GM19438 (cell line): ENCODE results near the gene LRRC8C.
"Not testable (repeated sequence)": the region's sequence is repeated elsewhere in the genome, so short reads cannot be mapped to it uniquely, and the experiment has no call there.

ENCODE experiments used
- ATAC-seq: cut with Tn5 transposase; IDR thresholded peaks from one replicate; pipeline ENCODE4 v1.9.1; 2021; ENCODE audit warnings: low read depth; ENCODE audit not compliant: unreplicated experiment

LRRC8C gene

DNA sequence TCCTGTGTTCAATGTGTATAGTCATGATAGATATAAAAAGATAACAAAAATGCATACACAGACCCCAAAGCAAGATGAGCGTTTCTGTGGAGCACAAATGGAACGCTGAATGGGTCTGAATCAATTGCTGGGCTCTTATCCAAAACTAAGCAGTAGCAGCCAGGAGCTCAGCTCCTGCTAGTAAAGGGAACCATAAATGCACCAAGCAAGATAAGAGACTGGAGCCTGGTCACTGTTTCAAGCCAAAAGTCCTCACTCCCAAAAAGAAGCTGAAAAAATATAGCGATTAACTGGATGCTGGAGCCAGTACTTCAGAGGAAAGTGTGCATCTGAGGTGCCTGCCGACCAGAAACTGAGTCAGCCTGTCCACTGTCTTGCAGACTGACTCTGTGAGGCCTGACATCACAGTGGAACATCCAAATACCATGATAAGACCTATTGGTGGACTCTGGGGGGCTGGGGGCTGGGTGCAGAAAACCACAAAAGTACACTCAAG is 68.9 kb downstream of the LRRC8C start:
- no peak for ATAC-seq

DNA sequence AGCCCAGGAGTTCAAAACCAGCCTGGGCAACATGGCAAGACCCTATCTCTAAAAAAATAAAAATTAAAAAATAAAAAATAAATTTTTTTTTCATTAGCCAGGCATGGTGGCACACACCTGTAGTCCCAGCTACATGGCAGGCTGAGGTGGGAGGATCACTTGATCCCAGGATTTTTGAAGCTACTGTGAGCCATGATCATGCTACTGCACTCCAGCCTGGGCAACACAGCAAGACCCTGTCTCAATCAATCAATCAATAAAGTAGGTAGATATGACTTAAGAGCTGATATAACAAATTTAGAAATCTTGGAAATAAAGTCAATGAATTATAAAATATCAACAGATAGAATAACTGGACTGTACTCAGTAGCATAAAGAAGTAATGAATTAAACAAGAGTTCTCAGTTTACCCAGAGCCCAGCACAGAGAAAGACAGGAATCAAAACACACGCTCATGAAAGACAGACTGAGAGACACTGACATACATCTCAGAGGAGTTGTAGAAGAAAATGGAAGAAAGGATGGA is 69.7 kb downstream of the LRRC8C start:
- no peak for ATAC-seq

DNA sequence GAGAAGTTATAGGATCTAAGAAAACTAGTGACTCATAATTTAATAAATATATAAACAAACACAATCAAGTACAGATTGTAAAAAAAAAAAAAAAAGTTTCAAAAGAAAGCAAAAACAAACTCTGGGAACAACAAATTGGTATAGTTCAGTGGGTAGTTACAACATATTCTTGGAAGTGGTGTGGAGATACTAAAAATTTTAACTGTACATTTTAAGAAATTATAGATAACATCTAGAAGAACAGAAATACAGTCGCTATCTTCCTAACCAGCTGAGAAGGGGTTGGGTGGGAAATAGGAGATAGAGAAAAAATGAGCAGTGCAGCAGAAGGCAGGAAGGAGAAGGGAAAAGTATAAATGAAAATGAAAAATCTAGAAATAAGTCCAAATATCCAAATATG is 70.5 kb downstream of the LRRC8C start:
- no peak for ATAC-seq

DNA sequence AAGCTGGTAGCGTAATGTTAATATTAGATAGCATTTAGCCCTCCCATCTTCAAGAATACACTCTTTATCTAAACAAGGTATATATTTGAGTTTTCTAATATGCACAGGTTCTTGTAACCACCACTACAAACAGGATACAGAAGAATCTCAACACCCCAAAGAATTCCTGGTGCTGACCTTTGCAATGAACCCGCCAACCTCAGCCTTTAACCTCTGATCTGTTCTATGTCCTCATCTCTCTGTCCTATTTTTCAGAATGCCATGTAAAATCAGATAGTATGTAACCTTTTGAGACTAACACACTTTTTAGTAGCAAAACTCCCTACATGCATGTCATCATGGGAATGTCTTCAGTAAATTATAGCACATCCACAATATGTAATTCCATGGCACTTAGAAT is 71.1 kb downstream of the LRRC8C start:
- no peak for ATAC-seq

DNA sequence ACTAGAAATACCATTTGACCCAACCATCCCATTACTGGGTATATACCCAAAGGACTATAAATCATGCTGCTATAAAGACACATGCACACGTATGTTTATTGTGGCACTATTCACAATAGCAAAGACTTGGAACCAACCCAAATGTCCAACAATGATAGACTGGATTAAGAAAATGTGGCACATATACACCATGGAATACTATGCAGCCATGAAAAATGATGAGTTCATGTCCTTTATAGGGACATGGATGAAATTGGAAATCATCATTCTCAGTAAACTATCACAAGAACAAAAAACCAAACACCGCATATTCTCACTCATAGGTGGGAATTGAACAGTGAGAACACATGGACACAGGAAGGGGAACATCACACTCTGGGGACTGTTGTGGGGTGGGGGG is 72.0 kb downstream of the LRRC8C start:
- not testable (repeated sequence) for ATAC-seq

DNA sequence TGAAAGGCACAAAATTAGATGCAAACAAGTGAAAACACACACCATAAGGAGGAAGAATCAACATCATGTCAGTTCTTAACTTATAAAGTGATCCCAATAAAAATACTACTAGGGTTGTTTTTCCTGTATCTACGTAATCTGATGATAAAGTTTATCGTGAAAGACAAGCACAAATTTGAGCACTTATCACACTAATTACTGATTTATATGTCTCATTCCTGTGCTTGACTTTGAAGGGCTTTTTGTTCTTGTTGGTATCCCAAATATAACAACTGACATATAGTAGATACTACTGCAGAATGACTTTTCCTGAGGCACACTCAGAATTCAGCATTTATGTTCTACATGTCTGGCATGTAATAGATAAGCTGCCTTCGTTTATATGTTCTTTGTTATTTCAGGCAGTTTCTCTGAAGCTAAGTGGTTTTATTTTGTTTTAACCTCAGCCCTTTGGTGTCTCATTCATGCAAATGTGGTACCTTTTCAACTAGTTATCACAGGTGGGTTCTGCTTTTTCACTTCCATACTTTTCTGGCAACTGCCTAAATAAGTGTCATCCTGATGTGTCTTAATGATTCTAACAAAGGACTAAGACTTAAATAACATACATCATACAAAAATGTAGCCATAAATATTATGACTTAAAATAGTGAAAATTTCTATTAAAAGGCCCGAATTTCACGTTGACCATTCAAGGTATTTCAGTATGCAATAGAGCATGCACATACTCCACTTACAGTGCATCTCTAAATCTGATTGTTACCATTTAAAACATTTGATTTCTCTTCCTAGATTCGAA is 73.2 kb downstream of the LRRC8C start:
- ATAC-seq, result peak; percentile 65

DNA sequence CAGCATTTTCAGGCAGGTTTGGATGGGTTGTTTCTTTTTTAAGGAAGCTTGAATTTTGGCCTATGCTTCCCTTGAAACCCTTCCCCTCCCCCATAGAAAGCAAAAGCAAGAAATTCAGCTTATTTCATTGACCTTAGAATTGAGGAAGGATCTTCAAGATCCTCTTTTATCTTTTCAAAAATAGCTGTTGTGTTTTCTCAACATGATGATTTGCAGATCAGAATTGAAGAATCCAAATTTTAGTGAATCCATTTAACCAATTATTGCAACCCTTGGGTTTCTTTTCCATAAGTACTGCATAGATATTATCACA is 73.7 kb downstream of the LRRC8C start:
- peak; percentile 40 for ATAC-seq

DNA sequence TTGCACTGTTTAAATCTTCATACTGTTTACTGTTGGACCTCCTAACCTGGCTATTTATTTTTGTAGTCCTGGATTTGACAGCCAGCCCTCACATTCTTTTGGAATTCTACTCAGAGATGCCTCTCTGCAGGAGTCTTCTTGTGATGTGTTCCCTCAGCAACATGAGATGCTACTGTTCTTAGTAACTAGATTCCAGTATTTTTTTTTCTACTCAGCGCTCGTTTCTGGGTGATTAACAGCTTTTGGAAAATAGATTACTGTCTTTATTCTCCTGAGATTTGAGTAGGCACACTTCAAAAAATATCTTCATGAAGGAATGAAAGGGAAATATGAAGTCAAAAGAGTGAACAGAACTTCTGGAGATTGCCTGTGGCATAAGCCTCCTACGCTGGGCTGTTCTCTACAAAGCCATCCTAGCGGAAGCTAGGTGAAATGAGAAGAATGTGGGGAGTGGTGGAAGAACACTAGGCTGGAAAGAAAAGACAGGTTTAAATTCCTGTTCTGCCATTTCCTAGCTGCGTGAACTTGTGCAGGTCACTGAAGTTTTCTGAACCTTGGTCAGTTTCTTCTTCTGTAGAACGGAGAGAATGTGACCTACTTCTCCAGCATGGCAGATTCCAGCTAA is 75.9 kb downstream of the LRRC8C start:
- no peak for ATAC-seq

DNA sequence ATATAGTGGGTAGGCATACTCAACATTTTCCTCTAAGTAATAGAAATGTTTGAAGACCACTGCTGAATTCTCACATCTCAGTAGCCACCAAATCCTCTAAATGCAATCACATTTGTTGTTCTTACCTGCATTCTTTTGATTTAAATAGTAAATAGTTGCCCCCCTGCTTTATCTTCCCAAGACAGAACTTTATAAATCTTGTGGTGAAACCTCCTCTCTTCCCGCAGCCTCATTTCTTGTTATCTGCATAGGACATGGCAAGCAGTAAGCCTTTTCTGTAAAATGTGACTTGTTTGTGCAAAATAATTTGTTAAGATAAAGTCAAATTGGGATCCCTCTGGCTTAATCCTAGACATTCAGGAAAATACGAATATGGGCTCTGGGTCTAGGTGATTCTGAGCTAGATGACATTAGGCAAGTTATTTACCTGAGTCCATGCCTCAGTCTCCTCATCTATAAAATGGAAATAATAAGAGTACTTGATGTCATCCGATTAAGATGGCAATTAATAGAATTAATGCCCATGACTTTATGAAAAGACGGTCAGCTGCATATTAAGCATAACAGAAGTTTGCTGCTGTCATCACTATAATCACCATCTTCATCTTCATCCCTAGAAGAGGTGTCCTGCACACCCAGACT is 77.7 kb downstream of the LRRC8C start:
- ATAC-seq, result no peak

DNA sequence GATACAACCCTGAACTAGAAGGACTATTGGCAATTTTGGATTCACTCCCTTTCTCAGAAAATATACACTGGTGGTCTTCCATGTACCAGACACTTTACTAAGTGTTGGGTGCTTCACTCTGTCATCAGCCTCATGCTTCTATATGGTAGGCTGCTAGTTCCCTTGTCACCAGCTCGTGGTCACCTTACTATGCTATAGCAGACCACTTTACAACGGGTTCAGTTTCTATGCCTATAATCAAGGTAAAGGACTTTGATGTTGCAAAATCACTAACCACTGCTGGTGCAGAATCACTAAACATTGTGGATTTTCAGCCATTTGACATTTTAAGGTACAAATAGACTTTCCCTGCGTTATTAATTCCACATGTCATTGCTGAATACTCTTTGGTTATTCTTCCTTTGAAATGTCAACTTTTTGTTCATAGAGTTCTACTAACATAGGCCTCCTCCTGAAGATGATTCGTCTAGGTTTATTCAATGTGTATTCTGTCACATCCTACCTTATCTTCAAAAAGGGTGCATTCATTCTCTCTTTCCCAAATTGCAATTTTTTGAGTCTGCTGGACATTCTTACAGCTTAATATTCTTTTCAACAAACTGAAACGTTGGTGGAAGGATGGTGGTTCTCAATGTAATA is 78.3 kb downstream of the LRRC8C start:
- ATAC-seq, result no peak

DNA sequence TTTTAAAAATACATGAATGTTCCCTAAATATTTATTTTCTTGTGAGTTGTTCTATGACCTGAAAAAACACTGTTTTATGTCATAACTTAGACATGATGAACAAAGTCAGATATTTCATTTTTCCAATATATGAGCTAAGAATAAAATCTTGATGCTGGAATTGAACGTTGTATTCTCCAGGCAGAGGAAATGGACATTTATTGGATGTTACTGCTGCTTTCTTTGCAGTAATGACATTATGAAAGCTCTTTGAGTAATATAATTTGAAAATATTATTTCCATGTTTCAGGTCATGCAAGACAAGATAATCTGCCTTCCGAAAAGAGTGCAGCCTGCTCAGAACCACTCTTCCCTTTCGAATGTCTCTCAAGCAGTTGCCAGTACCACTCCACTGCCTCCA is 79.5 kb downstream of the LRRC8C start:
- ATAC-seq, result no peak

DNA sequence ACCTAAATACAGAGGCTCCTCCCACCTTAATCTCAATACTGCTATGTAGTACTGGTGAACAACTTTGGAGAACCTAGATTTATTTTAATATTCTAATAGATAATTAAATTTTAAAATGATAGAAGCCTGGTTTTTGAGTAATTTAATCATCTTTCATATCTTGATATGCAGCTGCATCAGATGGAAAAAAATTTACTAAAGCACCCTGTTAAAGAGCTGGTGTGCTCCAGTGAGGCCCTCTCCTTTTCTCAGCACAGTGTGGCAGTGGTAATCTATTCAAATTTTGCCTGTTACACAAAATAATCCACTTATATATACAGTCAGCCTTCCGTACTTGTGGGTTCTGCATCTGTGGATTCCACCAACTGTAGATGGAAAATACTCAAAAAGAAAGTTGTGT is 82.8 kb downstream of the LRRC8C start:
- no peak for ATAC-seq

DNA sequence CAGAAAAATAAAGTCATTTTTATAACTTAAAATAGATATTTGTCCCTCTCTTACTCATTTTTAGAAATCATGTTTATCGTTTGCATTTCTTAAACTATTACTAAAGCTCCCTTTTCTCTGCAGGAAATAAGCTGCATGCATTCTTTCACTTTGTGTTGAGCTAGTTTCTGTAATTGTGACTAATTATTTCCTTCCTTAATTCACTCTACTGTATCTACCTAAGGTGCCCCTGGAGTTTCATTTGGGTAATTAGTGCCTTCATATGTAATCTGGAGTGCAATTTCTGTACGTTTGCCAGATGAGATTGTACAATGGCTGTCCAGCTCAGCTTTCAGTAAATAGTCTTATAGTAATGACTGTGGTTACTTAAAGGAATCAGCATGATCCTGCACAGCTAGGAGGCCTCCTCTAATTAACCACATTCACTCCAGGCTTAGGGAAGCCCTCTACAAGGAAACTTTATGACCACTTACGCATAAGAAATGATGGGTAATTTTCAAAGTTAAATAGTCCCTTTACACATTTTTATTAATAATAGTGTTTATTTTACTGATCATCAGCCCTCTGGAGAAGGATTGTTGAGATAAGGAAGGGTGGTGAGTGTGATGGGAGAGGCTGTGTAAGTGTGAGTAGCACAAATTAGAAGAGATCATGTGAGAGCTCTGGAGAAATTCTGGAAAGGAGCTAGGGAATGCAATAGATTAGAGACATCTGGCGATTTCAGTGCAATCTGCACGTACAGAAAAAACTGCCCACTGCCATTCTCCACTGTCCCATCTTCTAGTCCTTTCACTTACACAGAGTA is 86.8 kb downstream of the LRRC8C start:
- peak; percentile 77 for ATAC-seq

DNA sequence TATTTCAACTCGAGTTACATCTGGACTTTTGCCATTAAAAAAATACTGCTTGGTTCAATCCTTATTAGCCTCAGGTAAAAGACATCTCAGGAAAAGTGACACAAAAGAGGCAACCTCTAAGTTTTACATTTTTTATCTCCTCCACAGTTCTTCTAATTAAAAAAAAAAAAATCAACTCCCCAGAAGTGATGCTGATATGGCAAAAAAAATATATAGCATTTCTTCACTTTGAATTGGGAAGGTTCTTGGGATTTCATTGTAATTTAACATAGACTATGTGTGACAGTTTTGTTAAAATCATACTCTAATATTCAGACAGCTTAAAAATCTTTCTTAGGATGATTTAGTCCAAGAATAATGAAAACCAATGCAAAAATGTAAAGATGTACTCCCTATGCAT is 87.9 kb downstream of the LRRC8C start:
- ATAC-seq, result no peak

DNA sequence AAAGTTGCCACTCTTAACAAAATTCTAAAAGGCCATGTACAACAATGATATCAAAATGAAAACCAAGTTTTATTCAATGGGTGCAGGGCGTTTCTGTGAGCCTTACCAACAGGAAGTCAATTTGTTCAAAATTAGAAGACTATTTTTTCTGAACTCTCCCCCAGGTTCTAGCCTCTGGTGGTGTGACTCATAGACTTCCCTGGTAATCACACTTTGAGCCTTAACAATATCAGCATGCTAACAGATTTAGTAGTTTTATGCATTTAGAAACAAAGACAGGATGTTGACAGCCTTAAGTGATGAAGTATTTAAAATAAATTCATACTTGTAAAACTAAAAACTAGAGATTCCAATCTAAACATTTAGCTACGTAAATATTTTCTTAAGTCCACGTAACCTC is 88.4 kb downstream of the LRRC8C start:
- ATAC-seq, result no peak

DNA sequence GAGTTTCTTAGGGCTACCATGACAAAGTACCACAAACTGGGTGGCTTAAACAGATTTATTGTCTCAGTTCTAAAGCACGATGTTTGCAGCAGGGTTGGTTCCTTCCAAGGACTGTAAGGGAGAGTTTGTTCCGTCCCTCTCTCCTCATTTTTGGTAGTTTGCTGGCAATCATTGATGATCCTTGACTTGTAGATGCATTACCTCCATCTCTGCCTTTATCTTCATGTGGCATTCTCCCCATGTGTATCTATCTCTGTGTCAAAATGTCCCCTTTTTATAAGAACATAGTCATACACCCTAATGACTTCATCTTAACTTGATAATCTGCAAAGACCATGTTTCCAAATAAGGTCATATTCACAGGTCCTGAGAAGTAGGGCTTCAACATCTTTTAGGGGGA is 90.2 kb downstream of the LRRC8C start:
- ATAC-seq, result no peak

DNA sequence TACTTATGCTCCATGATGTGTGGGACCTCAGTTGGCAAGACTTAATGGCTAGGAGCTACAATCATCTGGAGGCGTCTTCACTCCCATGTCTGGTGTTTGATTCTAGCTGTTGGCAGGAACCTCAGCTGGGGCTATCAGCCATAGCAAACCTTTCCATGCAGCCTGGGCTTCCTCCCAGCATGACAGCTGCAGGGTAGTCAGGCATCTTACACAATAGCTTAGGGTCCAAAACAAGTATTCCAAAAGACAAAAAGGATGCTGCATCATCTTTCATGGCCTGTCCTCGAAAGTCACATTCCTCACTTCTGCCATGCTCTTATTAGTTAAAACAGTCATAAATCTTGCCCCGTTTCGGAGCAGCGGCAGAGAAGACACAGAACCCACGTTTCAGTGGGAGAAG is 90.9 kb downstream of the LRRC8C start:
- ATAC-seq, result no peak

DNA sequence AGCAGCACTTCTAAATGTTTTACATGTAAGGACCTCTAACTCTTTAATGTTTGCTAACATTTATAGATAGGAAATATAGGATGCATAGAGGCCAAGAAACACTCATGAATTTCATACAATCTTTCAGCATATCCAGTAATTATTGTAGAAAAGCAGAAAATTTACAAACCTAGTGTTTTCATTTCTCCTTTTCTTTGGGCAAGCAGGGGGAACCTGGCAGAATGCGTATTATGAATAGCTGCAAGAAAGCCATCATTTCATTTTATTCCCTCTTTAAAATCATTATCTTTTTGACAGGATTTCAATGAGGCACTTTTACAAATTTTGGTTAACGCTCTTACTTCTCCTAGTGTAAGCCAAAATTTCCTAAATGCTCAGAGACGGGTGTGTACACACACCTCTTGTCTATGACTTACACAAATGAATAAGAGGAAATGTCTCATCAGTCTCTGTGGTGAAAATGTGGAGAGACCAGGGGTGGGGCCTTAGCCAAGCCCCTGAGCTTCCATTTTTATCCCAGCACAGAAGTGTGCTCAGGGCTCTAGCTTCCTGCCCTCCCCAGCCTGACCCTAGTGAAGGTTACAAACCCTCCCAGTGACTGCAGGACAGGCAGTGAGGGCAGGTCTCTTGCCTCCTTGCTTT is 91.6 kb downstream of the LRRC8C start:
- ATAC-seq, result peak; percentile 71

DNA sequence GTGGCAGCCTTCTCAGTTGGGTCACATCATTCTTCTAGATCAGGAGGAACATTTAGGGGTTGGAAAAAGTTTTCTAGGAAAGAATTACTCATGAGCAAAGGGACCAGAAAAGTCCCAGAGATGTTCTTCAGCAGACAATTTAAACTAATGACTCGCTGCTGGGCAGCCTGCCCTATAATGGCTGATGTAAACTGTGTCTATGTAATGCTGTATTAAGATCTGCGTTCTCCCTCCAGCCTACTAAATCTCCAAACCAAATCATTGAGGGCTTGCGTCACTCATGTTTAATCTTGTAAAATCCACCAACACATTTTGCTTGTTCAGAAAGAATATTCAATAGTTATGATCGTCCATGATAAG is 92.1 kb downstream of the LRRC8C start:
- ATAC-seq, result no peak

DNA sequence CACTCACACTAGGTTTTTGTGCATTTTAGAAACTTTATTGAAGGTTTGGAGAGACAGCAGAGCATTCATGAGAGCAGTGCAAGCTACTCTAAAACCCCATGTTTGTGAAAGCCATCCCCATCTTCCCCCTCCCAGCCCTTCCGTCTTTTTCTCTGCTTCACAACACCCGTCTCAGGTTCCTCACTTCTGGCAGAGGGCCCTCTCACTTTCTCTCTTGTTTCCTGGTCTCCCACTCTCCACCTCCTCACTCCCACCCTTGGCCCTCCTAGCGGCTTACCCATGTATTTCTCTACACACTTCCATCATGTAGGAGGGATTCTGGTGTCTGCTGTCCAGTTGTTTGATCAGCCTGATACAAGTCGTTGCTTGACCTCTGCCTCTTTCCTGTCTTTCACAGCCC is 92.7 kb downstream of the LRRC8C start:
- no peak for ATAC-seq
